Omental fat pad (tissue), 4 donors: ENCODE measurements around the gene TNFRSF17. TPM values are rescaled to one million over a fixed set of nuclear protein-coding genes. Genes with fewer than 3 reads are reported as not detected.

Experiments used
- ATAC-seq: fragments of 150-250 bp; one replicate; pipeline ENCODE4 v1.9.1; 2016; ENCODE audit warnings: mild to moderate bottlenecking, moderate library complexity; ENCODE audit not compliant: low FRiP score
- DNase-seq: peaks from one replicate; pipeline ENCODE4 v3.0.0-alpha.2; 2019; ENCODE audit warnings: low spot score
- CTCF ChIP-seq, 3 donors: fragments of 450-650 bp; IDR thresholded peaks; one replicate each; pipeline ENCODE4 v1.5.1; 2016 to 2017; ENCODE audit warnings: antibody characterized with exemption in 3 of 3, mild to moderate bottlenecking in 3 of 3, moderate library complexity in 2 of 3
- total RNA-seq, 4 donors: library from RNA; depleted of rRNA; stranded (reverse); fragments of >200 nt; gene quantifications; one replicate each; pipeline ENCODE4 v1.1.0, GENCODE V29; 2016

TNFRSF17 gene
- total RNA-seq, 4 donors from 2014 or later = 1.2 TPM; not detected in 3

- no peak for TF ChIP-seq CTCF (IDR thresholded peaks at IDR 0.05)
- no peak for ATAC-seq
Measured at GRCh38 chr16:11986521-11987057, 21.6 kb downstream of the TNFRSF17 start.

GRCh38 chr16:11988258-11988978, 23.4 kb downstream of the TNFRSF17 start:
- TF ChIP-seq CTCF (IDR thresholded peaks at IDR 0.05) = no peak
- no peak for DNase-seq
- ATAC-seq = no peak

More at GRCh38 chr16:11986521-11987057, 21.6 kb downstream of the TNFRSF17 start:
- DNase-seq = no peak

GRCh38 chr16:11990702-11991390, 25.8 kb downstream of the TNFRSF17 start:
- no peak for TF ChIP-seq CTCF (IDR thresholded peaks at IDR 0.05)
- ATAC-seq (no peak), DNase-seq (no peak)

- DNase-seq = no peak
- no peak for ATAC-seq
- TF ChIP-seq CTCF (IDR thresholded peaks at IDR 0.05) = no peak
Measured at GRCh38 chr16:11992008-11992584, 27.1 kb downstream of the TNFRSF17 start.

GRCh38 chr16:11992586-11993524, 27.8 kb downstream of the TNFRSF17 start:
- ATAC-seq = no peak
- no peak for TF ChIP-seq CTCF (IDR thresholded peaks at IDR 0.05)
- no peak for DNase-seq
